IMR-90 (cell line): Measurements from ENCODE around the gene CCNK. TPM values are rescaled to one million over a fixed set of nuclear protein-coding genes. Genes with fewer than 3 reads are reported as not detected.

Source experiments
- ATAC-seq: fragments of 200-7000 bp; cut with Tn5 transposase; 2 replicates; pipeline ENCODE4 v1.9.1; 2020; ENCODE audit warnings: low read depth, mild to moderate bottlenecking, moderate library complexity
- BruUV-seq: library from RNA; stranded (reverse); fragments of 400-500 nt; replicated peaks from 2 replicates; lab custom pipeline; 2021; lab: Mats Ljungman, UMichigan
- CTCF ChIA-PET: fragments of 300-600 bp; formaldehyde crosslinking; extraction: SDS; loops from one replicate; lab custom pipeline; 2021; ENCODE audit warnings: antibody characterized with exemption; lab: Yijun Ruan, JAX
- POLR2A ChIA-PET: fragments of 300-600 bp; sonication (Branson Sonifier 250); formaldehyde crosslinking; loops from one replicate; lab custom pipeline; 2022; ENCODE audit warnings: antibody characterized with exemption; ENCODE audit not compliant: unreplicated experiment; lab: Charles Lee
- DNase-seq: peaks from one replicate; pipeline ENCODE4 v3.0.0; 2013
- H2AFZ ChIP-seq: replicated peaks from 2 replicates; pipeline ENCODE3; 2013; ENCODE audit warnings: low read length, mild to moderate bottlenecking; ENCODE audit not compliant: poor library complexity
- H2AK5ac ChIP-seq: 2 replicates; pipeline ENCODE4 v1.6.1; 2013; ENCODE audit warnings: low read depth, low read length, inconsistent platforms
- H2AK9ac ChIP-seq: replicated peaks from 2 replicates; pipeline ENCODE3; 2013; ENCODE audit warnings: mild to moderate bottlenecking, low read depth, low read length, moderate library complexity; ENCODE audit not compliant: poor library complexity
- H2BK120ac ChIP-seq: 2 replicates; pipeline ENCODE4 v1.6.1; 2013; ENCODE audit warnings: low read depth, low read length, inconsistent platforms
- H2BK15ac ChIP-seq: 3 replicates; pipeline ENCODE4 v1.6.1; 2013; ENCODE audit warnings: low read depth, low read length, inconsistent platforms
- H2BK20ac ChIP-seq: 2 replicates; pipeline ENCODE4 v1.6.1; 2013; ENCODE audit warnings: low read depth, mild to moderate bottlenecking, inconsistent platforms, low read length, moderate library complexity
- H2BK5ac ChIP-seq: 2 replicates; pipeline ENCODE4 v1.6.1; 2013; ENCODE audit warnings: mild to moderate bottlenecking, low read depth, low read length, inconsistent platforms; ENCODE audit not compliant: poor library complexity, severe bottlenecking
- H3K14ac ChIP-seq: replicated peaks from 2 replicates; pipeline ENCODE4 v1.6.1; 2013; ENCODE audit warnings: low read depth, low read length, inconsistent platforms
- H3K18ac ChIP-seq: 2 replicates; pipeline ENCODE4 v1.6.1; 2013; ENCODE audit warnings: low read depth, low read length, control low read depth
- H3K23ac ChIP-seq: 2 replicates; pipeline ENCODE4 v1.6.1; 2013; ENCODE audit warnings: low read depth, low read length, inconsistent platforms
- H3K27ac ChIP-seq: 2 replicates; pipeline ENCODE4 v1.5.1; 2013; ENCODE audit warnings: mild to moderate bottlenecking, control low read depth, low read length; ENCODE audit not compliant: insufficient read depth
- H3K27me3 ChIP-seq: 2 replicates; pipeline ENCODE4 v1.6.1; 2013; ENCODE audit warnings: low read length; ENCODE audit not compliant: control insufficient read depth, insufficient read depth
- H3K36me3 ChIP-seq: 2 replicates; pipeline ENCODE4 v1.6.1; 2013; ENCODE audit warnings: low read length, mixed read lengths; ENCODE audit not compliant: control insufficient read depth, insufficient read depth
- H3K4ac ChIP-seq: 2 replicates; pipeline ENCODE4 v1.6.1; 2013; ENCODE audit warnings: low read depth, low read length, inconsistent platforms
- H3K4me1 ChIP-seq: 2 replicates; pipeline ENCODE4 v1.6.1; 2013; ENCODE audit warnings: low read length, mixed read lengths; ENCODE audit not compliant: control insufficient read depth, insufficient read depth
- H3K4me2 ChIP-seq: 2 replicates; pipeline ENCODE4 v1.6.1; 2013; ENCODE audit warnings: low read depth, mild to moderate bottlenecking, control low read depth, low read length, moderate library complexity
- H3K4me3 ChIP-seq: 2 replicates; pipeline ENCODE4 v1.5.1; 2013; ENCODE audit warnings: low read depth, mild to moderate bottlenecking, control low read depth, low read length, moderate library complexity; ENCODE audit not compliant: insufficient read depth
- H3K56ac ChIP-seq: 2 replicates; pipeline ENCODE4 v1.6.1; 2013; ENCODE audit warnings: low read length, inconsistent platforms; ENCODE audit not compliant: insufficient read depth; ENCODE audit errors: extremely low read depth
- H3K79me1 ChIP-seq, 2 experiments: 2 replicates each; pipeline ENCODE4 v1.6.1; 2013; ENCODE audit warnings: low read length in 2 of 2, inconsistent platforms in 1 of 2, low read depth in 1 of 2
- H3K9ac ChIP-seq: 2 replicates; pipeline ENCODE4 v1.6.1; 2013; ENCODE audit warnings: low read depth, low read length, control low read depth
- H3K9me1 ChIP-seq: 2 replicates; pipeline ENCODE4 v1.6.1; 2013; ENCODE audit warnings: low read length, inconsistent platforms; ENCODE audit not compliant: insufficient read depth
- H3K9me3 ChIP-seq: 2 replicates; pipeline ENCODE4 v1.6.1; 2013; ENCODE audit warnings: low read length; ENCODE audit not compliant: control insufficient read depth, insufficient read depth
- H4K20me1 ChIP-seq: 2 replicates; pipeline ENCODE4 v1.6.1; 2013; ENCODE audit warnings: low read length, inconsistent platforms; ENCODE audit not compliant: insufficient read depth
- H4K5ac ChIP-seq: 2 replicates; pipeline ENCODE4 v1.6.1; 2013; ENCODE audit warnings: mild to moderate bottlenecking, low read depth, low read length, control low read depth
- H4K8ac ChIP-seq, 2 experiments: 2 replicates each; pipeline ENCODE4 v1.6.1; 2013; ENCODE audit warnings: low read depth in 2 of 2, low read length in 2 of 2, control low read depth in 1 of 2, inconsistent platforms in 1 of 2
- H4K91ac ChIP-seq: 2 replicates; pipeline ENCODE4 v1.6.1; 2013; ENCODE audit warnings: low read depth, low read length, inconsistent platforms; ENCODE audit not compliant: insufficient read depth
- BHLHE40 ChIP-seq: fragments of 150-350 bp; IDR thresholded peaks from 2 replicates; pipeline ENCODE4 v1.6.1; 2016; ENCODE audit warnings: mild to moderate bottlenecking, low read depth, low read length
- CHD1 ChIP-seq: IDR thresholded peaks from 2 replicates; pipeline ENCODE4 v1.6.1; 2012; ENCODE audit warnings: low read depth, low read length, improper control_type of control experiment
- ELK1 ChIP-seq: fragments of 150-350 bp; IDR thresholded peaks from 2 replicates; pipeline ENCODE4 v1.6.1; 2016; ENCODE audit warnings: low read depth, mild to moderate bottlenecking, low read length, moderate library complexity, borderline replicate concordance
- FOS ChIP-seq: fragments of 150-350 bp; IDR thresholded peaks from 2 replicates; pipeline ENCODE4 v1.6.1; 2016; ENCODE audit warnings: low read depth, low read length
- MAFK ChIP-seq: IDR thresholded peaks from 2 replicates; pipeline ENCODE4 v1.6.1; 2012; ENCODE audit warnings: low read depth, low read length, improper control_type of control experiment
- MXI1 ChIP-seq: IDR thresholded peaks from 2 replicates; pipeline ENCODE4 v1.6.1; 2012; ENCODE audit warnings: low read depth, mild to moderate bottlenecking, low read length, moderate library complexity, borderline replicate concordance
- NFE2L2 ChIP-seq: fragments of 150-350 bp; IDR thresholded peaks from 2 replicates; pipeline ENCODE4 v1.6.1; 2016; ENCODE audit warnings: low read depth, mild to moderate bottlenecking, low read length
- RAD21 ChIP-seq: IDR thresholded peaks from 2 replicates; pipeline ENCODE4 v1.6.1; 2012; ENCODE audit warnings: low read length, improper control_type of control experiment
- RCOR1 ChIP-seq: IDR thresholded peaks from 2 replicates; pipeline ENCODE4 v1.6.1; 2012; ENCODE audit warnings: mild to moderate bottlenecking, low read length, improper control_type of control experiment; ENCODE audit not compliant: insufficient replicate concordance
- RFX5 ChIP-seq: IDR thresholded peaks from 2 replicates; pipeline ENCODE4 v1.8.0; 2012; ENCODE audit warnings: low read depth, mild to moderate bottlenecking, low read length, moderate library complexity
- SMC3 ChIP-seq: fragments of 150-350 bp; IDR thresholded peaks from 2 replicates; pipeline ENCODE4 v1.6.1; 2016; ENCODE audit warnings: low read depth, mild to moderate bottlenecking, antibody characterized with exemption, low read length, moderate library complexity
- WGBS, 2 experiments: methylation state at CpG; one replicate each; pipeline versions ENCODE4 v1.1.5 to v1.1.7; 2013; ENCODE audit warnings: missing lambda C conversion rate in 2 of 2; ENCODE audit not compliant: insufficient read length in 1 of 2; ENCODE audit errors: extremely low coverage in 2 of 2; 5-methylcytosine and 5-hydroxymethylcytosine counted together
- dilution Hi-C: fragments of 300-500 bp; cut with HindIII; formaldehyde crosslinking; loops from one replicate; pipeline ENCODE4 v1.14.3; 2018; ENCODE audit warnings: low sequenced_read_pairs; ENCODE audit not compliant: unreplicated experiment
- in situ Hi-C: fragments of 300-500 bp; cut with MboI; formaldehyde crosslinking; loops from 3 replicates; pipeline ENCODE4 v1.14.3; 2019; ENCODE audit warnings: low sequenced_read_pairs, inconsistent platforms, mixed read lengths
- intact Hi-C: fragments of 100-400 bp; cut with micrococcal nuclease; formaldehyde crosslinking; loops from 2 replicates; pipeline ENCODE4 v1.10.0; 2022
- polyA plus RNA-seq, 3 experiments: library from polyadenylated mRNA; depleted of rRNA; stranded (reverse); fragments of >200 nt; gene quantifications; 2 replicates each; pipeline ENCODE4 v1.2.3, GENCODE V29; 2012; ENCODE audit warnings: low replicate concordance in 1 of 3
- total RNA-seq: library from RNA; depleted of rRNA; stranded (reverse); fragments of >200 nt; gene quantifications from 2 replicates; pipeline ENCODE4 v1.2.3, GENCODE V29; 2012
- TF ChIP-seq, protein P1 (sequence below): conservative IDR thresholded peaks from 2 replicates; pipeline ENCODE4 v1.5.1; 2012; ENCODE audit warnings: mild to moderate bottlenecking, low read depth, low read length, improper control_type of control experiment
- TF ChIP-seq, protein P2 (sequence below): fragments of 150-350 bp; IDR thresholded peaks from 2 replicates; pipeline ENCODE4 v1.6.1; 2017; ENCODE audit warnings: mild to moderate bottlenecking, antibody characterized with exemption, low read length, low read depth

Gene CCNK
- total and polyA plus RNA-seq, 2 of the 4 experiments (the other 2 are of a cell fraction): 18.8 to 38.3 TPM

DNA sequence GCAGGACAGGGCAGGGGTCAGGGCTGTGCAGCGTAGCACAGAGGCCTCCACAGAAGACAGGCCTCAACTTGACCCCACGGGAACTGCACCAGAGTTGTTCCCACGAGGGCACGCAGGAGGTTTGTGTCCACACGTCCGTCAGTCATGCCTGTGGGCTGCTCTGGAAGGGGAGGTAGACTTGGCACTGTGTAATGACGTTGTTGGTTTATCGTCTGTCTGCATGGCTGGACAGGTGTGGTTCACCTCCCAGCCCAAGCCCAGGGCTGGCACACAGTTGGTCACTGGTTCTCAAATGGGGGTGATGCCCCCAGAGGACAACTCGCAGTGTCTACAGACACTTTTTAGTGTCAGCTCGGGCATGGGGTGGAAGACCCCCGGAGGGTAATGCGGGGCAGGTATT is 45.8 kb downstream of the CCNK start:
- no peak overlapping the region for H3K4me3 ChIP-seq
- H3K4me2 ChIP-seq: no peak overlapping the region
- dilution Hi-C loops: no loop called here
- intact Hi-C loops: no loop called here
- no peak overlapping the region for H2BK20ac ChIP-seq
- H2BK120ac ChIP-seq: no peak overlapping the region
- H3K56ac ChIP-seq: no peak overlapping the region
- H2BK5ac ChIP-seq: no peak overlapping the region
- H3K27me3 ChIP-seq: no peaks in the 10 kb centered on the region
- no peak overlapping the region for H3K23ac ChIP-seq
- no peak for DNase-seq
- H3K9me1 ChIP-seq: peaks cover 28% of the 10 kb centered on the region
- peaks cover 4% of the 10 kb centered on the region for H4K20me1 ChIP-seq
- H3K36me3 ChIP-seq: no peaks in the 10 kb centered on the region
- H4K8ac ChIP-seq: no peak overlapping the region
- no peak overlapping the region for H3K27ac ChIP-seq
- H2AFZ ChIP-seq: no peak overlapping the region
- no peak for ATAC-seq
- no peak for TF ChIP-seq MAFK
- no peak for TF ChIP-seq SMC3
- TF ChIP-seq, protein P1, sequence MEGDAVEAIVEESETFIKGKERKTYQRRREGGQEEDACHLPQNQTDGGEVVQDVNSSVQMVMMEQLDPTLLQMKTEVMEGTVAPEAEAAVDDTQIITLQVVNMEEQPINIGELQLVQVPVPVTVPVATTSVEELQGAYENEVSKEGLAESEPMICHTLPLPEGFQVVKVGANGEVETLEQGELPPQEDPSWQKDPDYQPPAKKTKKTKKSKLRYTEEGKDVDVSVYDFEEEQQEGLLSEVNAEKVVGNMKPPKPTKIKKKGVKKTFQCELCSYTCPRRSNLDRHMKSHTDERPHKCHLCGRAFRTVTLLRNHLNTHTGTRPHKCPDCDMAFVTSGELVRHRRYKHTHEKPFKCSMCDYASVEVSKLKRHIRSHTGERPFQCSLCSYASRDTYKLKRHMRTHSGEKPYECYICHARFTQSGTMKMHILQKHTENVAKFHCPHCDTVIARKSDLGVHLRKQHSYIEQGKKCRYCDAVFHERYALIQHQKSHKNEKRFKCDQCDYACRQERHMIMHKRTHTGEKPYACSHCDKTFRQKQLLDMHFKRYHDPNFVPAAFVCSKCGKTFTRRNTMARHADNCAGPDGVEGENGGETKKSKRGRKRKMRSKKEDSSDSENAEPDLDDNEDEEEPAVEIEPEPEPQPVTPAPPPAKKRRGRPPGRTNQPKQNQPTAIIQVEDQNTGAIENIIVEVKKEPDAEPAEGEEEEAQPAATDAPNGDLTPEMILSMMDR: no peak
- no peak for TF ChIP-seq RFX5
- TF ChIP-seq FOS: no peak
- TF ChIP-seq ELK1: no peak
- no peak for TF ChIP-seq RCOR1
- TF ChIP-seq, protein P2, sequence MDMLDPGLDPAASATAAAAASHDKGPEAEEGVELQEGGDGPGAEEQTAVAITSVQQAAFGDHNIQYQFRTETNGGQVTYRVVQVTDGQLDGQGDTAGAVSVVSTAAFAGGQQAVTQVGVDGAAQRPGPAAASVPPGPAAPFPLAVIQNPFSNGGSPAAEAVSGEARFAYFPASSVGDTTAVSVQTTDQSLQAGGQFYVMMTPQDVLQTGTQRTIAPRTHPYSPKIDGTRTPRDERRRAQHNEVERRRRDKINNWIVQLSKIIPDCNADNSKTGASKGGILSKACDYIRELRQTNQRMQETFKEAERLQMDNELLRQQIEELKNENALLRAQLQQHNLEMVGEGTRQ: no peak
- TF ChIP-seq NFE2L2: no peak
- TF ChIP-seq CHD1: no peak
- no peak for TF ChIP-seq RAD21
- TF ChIP-seq BHLHE40: no peak
- no peak for TF ChIP-seq MXI1
- H3K4ac ChIP-seq: no peak overlapping the region
- H3K9me3 ChIP-seq: no peaks in the 10 kb centered on the region
- no peak overlapping the region for H2BK15ac ChIP-seq
- in situ Hi-C loops: loop anchor here (10.0 kb wide), 1 partner anchor 378 kb away; no protein-coding TSS in a partner anchor
- no peak overlapping the region for H3K14ac ChIP-seq
- ChIA-PET CTCF (no interaction called here), POLR2A (no interaction called here)
- WGBS, 2 experiments: 98% methylated on average over 6 of the region's 12 CpGs; no CpG with 5 or more reads in 1 of the 2 experiments
- BruUV-seq: no TSS peak
- H3K9ac ChIP-seq: no peak overlapping the region
- H3K79me1 ChIP-seq: peaks cover 31 to 79% of the 10 kb centered on the region in 2 experiments
- H3K4me1 ChIP-seq: peaks cover 46% of the 10 kb centered on the region
- no peak overlapping the region for H4K91ac ChIP-seq
- H2AK9ac ChIP-seq: peak overlapping the region; percentile 35
- H3K18ac ChIP-seq: no peak overlapping the region
- no peak overlapping the region for H4K5ac ChIP-seq
- no peak overlapping the region for H2AK5ac ChIP-seq
